CD4-positive, alpha-beta T cell (primary cell): ENCODE data around the gene FGF5. TPM values are rescaled to one million over a fixed set of nuclear protein-coding genes. Genes with fewer than 3 reads are reported as not detected.
"Not testable (repeated sequence)": the region's sequence is repeated elsewhere in the genome, so short reads cannot be mapped to it uniquely, and the experiment has no call there.

Experiments used
- ATAC-seq: fragments of 200-7000 bp; cut with Tn5 transposase; one replicate; pipeline ENCODE4 v1.10.0; 2022; ENCODE audit warnings: mild to moderate bottlenecking; ENCODE audit not compliant: poor library complexity
- CTCF ChIA-PET: fragments of 350-600 bp; sonication (Branson Sonifier 250); formaldehyde crosslinking; loops from one replicate; lab custom pipeline; 2021; ENCODE audit warnings: antibody characterized with exemption, inconsistent platforms; lab: Charles Lee
- POLR2A ChIA-PET: fragments of 350-600 bp; sonication (Branson Sonifier 250); formaldehyde crosslinking; loops from one replicate; lab custom pipeline; 2021; ENCODE audit warnings: antibody characterized with exemption, inconsistent platforms; lab: Charles Lee
- DNase-seq, 14 experiments: peaks; one replicate each; pipeline ENCODE4 v3.0.0-alpha.2; 2013 to 2020; ENCODE audit warnings: mixed read lengths in 2 of 14
- H3K27ac ChIP-seq, 2 donors: one replicate each; pipeline versions ENCODE4 v1.5.1 to v1.7.0; 2013; ENCODE audit warnings: low read length in 2 of 2, low read depth in 1 of 2, mild to moderate bottlenecking in 1 of 2
- H3K27me3 ChIP-seq, 2 experiments: 1 replicate in 1 of 2; 2 replicates in 1 of 2; pipeline versions ENCODE4 v1.6.1 to v1.7.0; 2013; ENCODE audit warnings: low read length in 2 of 2, control low read depth in 1 of 2, mild to moderate bottlenecking in 1 of 2, moderate library complexity in 1 of 2; ENCODE audit not compliant: insufficient read depth in 2 of 2, control insufficient read depth in 1 of 2
- H3K36me3 ChIP-seq: one replicate; pipeline ENCODE4 v1.6.1; 2013; ENCODE audit warnings: low read length, control low read depth; ENCODE audit not compliant: insufficient read depth
- H3K4me1 ChIP-seq: one replicate; pipeline ENCODE4 v1.6.1; 2013; ENCODE audit warnings: low read length, control low read depth; ENCODE audit not compliant: insufficient read depth
- H3K4me3 ChIP-seq: one replicate; pipeline ENCODE4 v1.5.1; 2013; ENCODE audit warnings: mild to moderate bottlenecking, low read length, moderate library complexity
- H3K9me3 ChIP-seq, 2 experiments: 1 replicate in 1 of 2; 2 replicates in 1 of 2; pipeline versions ENCODE4 v1.6.1 to v1.7.0; 2013; ENCODE audit warnings: low read length in 2 of 2, mild to moderate bottlenecking in 2 of 2, control low read depth in 1 of 2, moderate library complexity in 1 of 2; ENCODE audit not compliant: control insufficient read depth in 1 of 2, insufficient read depth in 1 of 2
- H3K27ac Mint-ChIP-seq: one replicate; pipeline ENCODE4 v1.8.0; 2020; ENCODE audit warnings: mixed read lengths
- H3K27me3 Mint-ChIP-seq: one replicate; pipeline ENCODE4 v1.8.0; 2021; ENCODE audit warnings: mixed read lengths
- H3K36me3 Mint-ChIP-seq: one replicate; pipeline ENCODE4 v1.8.0; 2021; ENCODE audit warnings: low read depth, mixed read lengths
- H3K4me1 Mint-ChIP-seq: one replicate; pipeline ENCODE4 v1.8.0; 2021; ENCODE audit warnings: low read depth, mixed read lengths
- H3K4me3 Mint-ChIP-seq: one replicate; pipeline ENCODE4 v1.8.0; 2020; ENCODE audit warnings: mild to moderate bottlenecking, mixed read lengths
- H3K9me3 Mint-ChIP-seq: one replicate; pipeline ENCODE4 v1.8.0; 2020; ENCODE audit warnings: mixed read lengths
- CTCF ChIP-seq: fragments of 200-600 bp; IDR thresholded peaks from one replicate; pipeline ENCODE4 v1.8.0; 2022; ENCODE audit warnings: antibody characterized with exemption, mild to moderate bottlenecking
- intact Hi-C, 2 experiments: fragments of 100-400 bp; cut with DNase I in 1 of 2; cut with micrococcal nuclease in 1 of 2; formaldehyde crosslinking; loops; one replicate each; pipeline versions ENCODE4 v1.15.1 to v1.9.0; 2023 to 2025; cut with DNase I, micrococcal nuclease
- total RNA-seq, 174 experiments: library from RNA in 2 of 174; stranded (reverse) in 2 of 174; gene quantifications; one replicate each; pipeline ENCODE4 v1.2.3 and lab custom pipeline; 2021 to 2026

Gene FGF5
- total RNA-seq, 2 experiments from 2014 or later: 0.05 to 0.06 TPM

- no peak for DNase-seq
- intact Hi-C loops: no loop called here
Observed at GRCh38 chr4:80240976-80241375, 25.5 kb upstream of the FGF5 start.

DNA sequence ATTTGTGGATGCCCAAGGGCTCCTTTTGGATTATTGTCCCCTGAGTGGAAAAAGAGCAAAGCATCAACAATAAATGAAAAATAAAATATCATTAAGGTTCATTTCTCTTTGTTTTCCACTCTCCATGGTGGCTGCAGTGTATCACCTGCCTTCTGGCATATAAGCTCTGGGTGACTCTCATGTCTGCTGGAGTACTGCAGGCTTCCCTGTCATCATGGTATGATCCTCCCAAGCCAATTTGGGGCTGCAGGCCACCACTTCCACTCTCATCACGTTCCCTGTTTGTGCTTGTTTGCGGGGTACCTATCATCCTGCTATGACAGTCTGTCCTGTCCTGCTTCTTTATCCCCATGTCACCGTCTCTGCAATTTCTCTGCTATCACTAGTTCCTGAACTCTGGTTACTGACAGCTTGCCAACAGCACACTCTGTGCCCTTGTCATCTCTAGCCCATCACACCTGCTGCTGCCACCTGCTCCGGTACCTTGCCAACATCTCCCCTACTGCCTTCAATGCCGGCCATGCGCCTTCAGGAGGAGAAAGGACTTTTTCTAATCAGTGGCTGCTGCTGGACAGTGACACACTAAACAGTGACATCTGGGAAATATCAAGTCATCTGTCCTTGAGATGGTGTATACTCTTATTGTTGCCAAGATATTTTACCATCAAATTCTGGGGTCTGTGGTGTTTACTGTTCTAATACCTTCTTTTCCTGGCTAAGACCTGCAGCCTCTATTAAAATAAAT is 23.0 kb upstream of the FGF5 start:
- TF ChIP-seq CTCF: no peak
- intact Hi-C loops: no loop called here
- Histone ChIP-seq H3K36me3 (no peaks in the 10 kb centered on the region), H3K4me3 (no peak overlapping the region), H3K27me3 (peaks cover 0 to 5% of the 10 kb centered on the region in 2 experiments), H3K27ac (no peak overlapping the region), H3K4me1 (no peaks in the 10 kb centered on the region), H3K9me3 (no peaks in the 10 kb centered on the region)
- no peaks in the 10 kb centered on the region for H3K4me1 Mint-ChIP-seq
- ChIA-PET POLR2A (no interaction called here), CTCF (no interaction called here)
- H3K4me3 Mint-ChIP-seq: no peak overlapping the region
- no peak for DNase-seq
- ATAC-seq: no peak
- no peaks in the 10 kb centered on the region for H3K9me3 Mint-ChIP-seq
- no peaks in the 10 kb centered on the region for H3K36me3 Mint-ChIP-seq
- peaks cover 32% of the 10 kb centered on the region for H3K27me3 Mint-ChIP-seq
- H3K27ac Mint-ChIP-seq: no peak overlapping the region

More at GRCh38 chr4:80240976-80241375, 25.5 kb upstream of the FGF5 start:
- no peak overlapping the region for H3K4me3 ChIP-seq
- Mint-ChIP-seq H3K4me1 (no peaks in the 10 kb centered on the region), H3K4me3 (no peak overlapping the region), H3K27me3 (peaks cover 21% of the 10 kb centered on the region), H3K9me3 (no peaks in the 10 kb centered on the region), H3K27ac (no peak overlapping the region), H3K36me3 (no peaks in the 10 kb centered on the region)
- H3K36me3 ChIP-seq: no peaks in the 10 kb centered on the region
- ChIA-PET CTCF (no interaction called here), POLR2A (no interaction called here)
- H3K27ac ChIP-seq: no peak overlapping the region
- TF ChIP-seq CTCF: no peak
- peaks cover 0 to 9% of the 10 kb centered on the region in 2 experiments for H3K27me3 ChIP-seq
- ATAC-seq: no peak
- no peaks in the 10 kb centered on the region for H3K9me3 ChIP-seq
- H3K4me1 ChIP-seq: no peaks in the 10 kb centered on the region

- peaks cover 39% of the 10 kb centered on the region for H3K27me3 Mint-ChIP-seq
- POLR2A ChIA-PET, H3K27ac Mint-ChIP-seq, H3K36me3 ChIP-seq, H3K4me1 Mint-ChIP-seq, H3K9me3 ChIP-seq, H3K4me1 ChIP-seq, CTCF ChIA-PET, H3K36me3 Mint-ChIP-seq, H3K4me3 ChIP-seq, H3K27ac ChIP-seq, intact Hi-C loops, H3K4me3 Mint-ChIP-seq, ATAC-seq, H3K9me3 Mint-ChIP-seq, DNase-seq, H3K27me3 ChIP-seq: not testable (repeated sequence)
Observed at GRCh38 chr4:80247484-80247883, 19.0 kb upstream of the FGF5 start.

DNA sequence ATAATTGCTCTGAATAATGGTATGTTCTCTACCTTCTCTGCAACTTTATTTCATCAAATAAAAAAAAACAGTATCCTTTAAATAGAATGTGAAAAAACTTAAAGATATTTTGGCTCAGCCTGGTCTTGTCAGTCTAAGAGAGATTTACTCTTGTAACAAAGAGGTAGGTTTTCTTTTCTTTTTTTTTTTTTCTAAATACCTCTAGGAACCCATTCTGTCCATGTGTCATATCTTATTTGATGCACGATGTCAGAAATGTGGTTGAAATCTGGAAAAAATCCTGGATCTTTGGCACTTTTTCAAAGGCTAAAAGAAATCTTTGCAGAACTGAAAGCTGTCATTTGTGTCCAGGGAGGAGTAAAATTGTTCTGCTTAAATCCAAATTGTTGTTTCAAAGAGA is 17.3 kb upstream of the FGF5 start:
- no peak overlapping the region for H3K4me3 ChIP-seq
- Mint-ChIP-seq H3K4me1 (no peaks in the 10 kb centered on the region), H3K27ac (no peak overlapping the region), H3K27me3 (peaks cover 35% of the 10 kb centered on the region), H3K9me3 (no peaks in the 10 kb centered on the region), H3K36me3 (no peaks in the 10 kb centered on the region), H3K4me3 (no peak overlapping the region)
- ChIA-PET POLR2A (no interaction called here), CTCF (no interaction called here)
- no peaks in the 10 kb centered on the region for H3K36me3 ChIP-seq
- H3K9me3 ChIP-seq: no peaks in the 10 kb centered on the region
- intact Hi-C loops: no loop called here
- DNase-seq (no peak), ATAC-seq (no peak)
- peaks cover 0 to 5% of the 10 kb centered on the region in 2 experiments for H3K27me3 ChIP-seq
- no peak overlapping the region for H3K27ac ChIP-seq
- H3K4me1 ChIP-seq: no peaks in the 10 kb centered on the region
- no peak for TF ChIP-seq CTCF
